Spleen (tissue), 7 donors: ENCODE measurements around the gene DDX43.

Experiments
- CTCF ChIP-seq, 11 experiments: fragments of 200-600 bp in 7 of 11; fragments of 450-650 bp in 4 of 11; sonication (generic) in 4 of 11; IDR thresholded peaks in 8 of 11; conservative IDR thresholded peaks in 3 of 11; 1 replicate in 7 of 11; 2 replicates in 4 of 11; pipeline versions ENCODE4 v1.4.0 to v1.8.0; 2016 to 2021; ENCODE audit warnings: antibody characterized with exemption in 11 of 11, inconsistent platforms in 4 of 11, mild to moderate bottlenecking in 1 of 11
- POLR2A ChIP-seq, 3 donors: fragments of 450-650 bp; IDR thresholded peaks; one replicate each; pipeline ENCODE4 v1.5.1; 2017; ENCODE audit warnings: antibody characterized with exemption in 3 of 3, mild to moderate bottlenecking in 1 of 3
- POLR2AphosphoS5 ChIP-seq, 3 donors: sonication (generic); formaldehyde crosslinking; IDR thresholded peaks; one replicate each; pipeline ENCODE4 v1.5.1; 2017; ENCODE audit warnings: antibody characterized with exemption in 3 of 3
- donor health status: DM: no; HTN: no; CAD: no; lungs with moderate emphysema.
- donor health status: DM: no; HTN: no; CAD: no.
- donor health status: DM: no; HTN: no; CAD: no.

- TF ChIP-seq POLR2A (IDR thresholded peaks at IDR 0.05) (no peak), CTCF (IDR thresholded peaks at IDR 0.05 in 8 of 11, conservative IDR thresholded peaks at IDR 0.05 in 3 of 11) (no peak), POLR2AphosphoS5 (IDR thresholded peaks at IDR 0.05) (no peak)
Observed at GRCh38 chr6:73368675-73369074, 26.0 kb upstream of the DDX43 start.
